Measurements from ENCODE around the gene SYPL1. TPM values are rescaled to one million over a fixed set of nuclear protein-coding genes. Genes with fewer than 3 reads are reported as not detected.

SYPL1 gene
- total RNA-seq, 1 experiment from 2014 or later = 39.2 TPM

GRCh38 chr7:106119719-106120118, 7.6 kb upstream of the SYPL1 start:
- no peak overlapping the region for H3T11ph ChIP-seq (ENCODE audit: low read length)
- H3K4ac ChIP-seq (ENCODE audit: low read depth, low read length) = no peak overlapping the region
- no peak overlapping the region for H4K91ac ChIP-seq (ENCODE audit: insufficient read length, low read depth, low read length)
- H3K36me3 Mint-ChIP-seq (ENCODE audit: insufficient read depth in 1 of 3, low read depth in 3 of 3) = no peaks in the 10 kb centered on the region
- H3K23ac ChIP-seq (ENCODE audit: insufficient read length, low read depth, low read length) = peak overlapping the region; percentile 70
- no peaks in the 10 kb centered on the region for H3K9me3 ChIP-seq (ENCODE audit: control insufficient read depth, low read depth, low read length)
- no peak overlapping the region for H2BK15ac ChIP-seq (ENCODE audit: low read depth, low read length)
- peak overlapping the region; percentile 45 for H2BK12ac ChIP-seq (ENCODE audit: insufficient read length, low read depth, low read length)
- H3K18ac ChIP-seq (ENCODE audit: insufficient read length, low read depth, low read length) = peak overlapping the region; percentile 46
- peak overlapping the region in 1 of 3 experiments; percentile 27; a peak in 2 of 7 replicates for H3K27ac Mint-ChIP-seq
- H3K56ac ChIP-seq (ENCODE audit: insufficient read length, low read depth, low read length) = no peak overlapping the region
- no CpG with 5 or more reads among the region's 3 CpGs for WGBS (ENCODE audit: extremely low coverage, insufficient read length, low lambda C conversion rate)
- peak overlapping the region; percentile 72; the same call in 1 of the 2 replicates for H3K14ac ChIP-seq (ENCODE audit: insufficient read depth, low read length)
- no peak overlapping the region for H2BK120ac ChIP-seq (ENCODE audit: low read depth, low read length, poor library complexity, severe bottlenecking)
- peaks cover 12 to 27% of the 10 kb centered on the region in 2 experiments for H3K4me1 Mint-ChIP-seq
- H4K20me1 ChIP-seq (ENCODE audit: control insufficient read depth, insufficient read depth, insufficient read length) = no peaks in the 10 kb centered on the region
- no peak overlapping the region for H2BK5ac ChIP-seq (ENCODE audit: insufficient read length, low read length)
- DNase-seq = no peak
- no peak overlapping the region for H2BK20ac ChIP-seq (ENCODE audit: low read depth, low read length, poor library complexity, severe bottlenecking)
- H3K9ac ChIP-seq (ENCODE audit: extremely low read depth, insufficient read length, low read length) = no peak overlapping the region
- peak overlapping the region in 1 of 2 experiments; percentile 10; a peak in 1 of 5 replicates for H3K4me3 Mint-ChIP-seq
- no peak overlapping the region for H4K5ac ChIP-seq (ENCODE audit: insufficient read length, low read depth, low read length)
- no peak overlapping the region for H3K27ac ChIP-seq (ENCODE audit: insufficient read length, low read depth, low read length)
- no peaks in the 10 kb centered on the region for H3K9me3 Mint-ChIP-seq
- no peaks in the 10 kb centered on the region for H3K27me3 Mint-ChIP-seq (ENCODE audit: low read depth)
- H2AFZ ChIP-seq (ENCODE audit: low read length) = peak overlapping the region; percentile 75
- H4K8ac ChIP-seq (replicated peaks; ENCODE audit: insufficient read length, low read depth, low read length) = peak overlapping the region; percentile 39
- no peaks in the 10 kb centered on the region for H3K79me2 ChIP-seq (ENCODE audit: insufficient read depth, low read length)
- H3K79me1 ChIP-seq (ENCODE audit: insufficient read depth, low read depth, low read length, poor library complexity, severe bottlenecking) = no peaks in the 10 kb centered on the region
- H3K4me1 ChIP-seq (ENCODE audit: insufficient read depth, low read length) = peaks cover 5% of the 10 kb centered on the region; the same call in 1 of the 2 replicates
- no peak overlapping the region for H2AK5ac ChIP-seq (ENCODE audit: insufficient read length, low read length)
- no peaks in the 10 kb centered on the region for H3K23me2 ChIP-seq (ENCODE audit: insufficient read length, low read depth, low read length, poor library complexity, severe bottlenecking)
- H3K27me3 ChIP-seq (ENCODE audit: insufficient read depth, low read length) = no peaks in the 10 kb centered on the region
- no peak for TF ChIP-seq CTCF (conservative IDR thresholded peaks at IDR 0.05)
- no peak overlapping the region for H3K4me2 ChIP-seq (ENCODE audit: insufficient read depth, insufficient read length, low read length)

Data from H9 (cell line).